Measurements from ENCODE around the gene HPD.

DNA sequence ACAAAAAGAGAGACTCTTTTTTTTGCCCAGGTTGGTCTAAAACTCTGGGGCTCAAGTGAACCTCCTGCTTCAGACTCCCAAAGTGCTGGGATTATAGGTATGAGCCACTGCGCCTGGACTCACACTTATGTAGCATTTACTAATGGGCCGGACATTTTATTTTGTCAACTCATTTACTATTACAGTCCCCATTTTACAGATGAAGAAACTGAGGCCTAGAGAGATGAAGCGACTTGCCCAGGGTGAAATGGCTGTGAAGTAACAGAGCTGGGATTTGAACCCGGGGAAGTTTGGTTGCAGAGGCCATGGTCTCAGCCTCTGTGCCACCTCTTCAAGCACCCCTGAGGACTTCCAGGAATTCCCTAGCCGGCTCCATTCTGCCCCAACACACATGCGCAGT is 9.4 kb downstream of the HPD start:
- no peak for TF ChIP-seq POLR2A (IDR thresholded peaks at IDR 0.05; ENCODE audit: extremely low read depth, insufficient read length)
- TF ChIP-seq, protein P1, sequence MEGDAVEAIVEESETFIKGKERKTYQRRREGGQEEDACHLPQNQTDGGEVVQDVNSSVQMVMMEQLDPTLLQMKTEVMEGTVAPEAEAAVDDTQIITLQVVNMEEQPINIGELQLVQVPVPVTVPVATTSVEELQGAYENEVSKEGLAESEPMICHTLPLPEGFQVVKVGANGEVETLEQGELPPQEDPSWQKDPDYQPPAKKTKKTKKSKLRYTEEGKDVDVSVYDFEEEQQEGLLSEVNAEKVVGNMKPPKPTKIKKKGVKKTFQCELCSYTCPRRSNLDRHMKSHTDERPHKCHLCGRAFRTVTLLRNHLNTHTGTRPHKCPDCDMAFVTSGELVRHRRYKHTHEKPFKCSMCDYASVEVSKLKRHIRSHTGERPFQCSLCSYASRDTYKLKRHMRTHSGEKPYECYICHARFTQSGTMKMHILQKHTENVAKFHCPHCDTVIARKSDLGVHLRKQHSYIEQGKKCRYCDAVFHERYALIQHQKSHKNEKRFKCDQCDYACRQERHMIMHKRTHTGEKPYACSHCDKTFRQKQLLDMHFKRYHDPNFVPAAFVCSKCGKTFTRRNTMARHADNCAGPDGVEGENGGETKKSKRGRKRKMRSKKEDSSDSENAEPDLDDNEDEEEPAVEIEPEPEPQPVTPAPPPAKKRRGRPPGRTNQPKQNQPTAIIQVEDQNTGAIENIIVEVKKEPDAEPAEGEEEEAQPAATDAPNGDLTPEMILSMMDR (IDR thresholded peaks at IDR 0.05; ENCODE audit: low read depth, low read length), result no peak
